Activated T-helper 1 cell treated with anti-CD3 and anti-CD28 coated beads, Interleukin-2, amount 50 U/mL, for 16 hours (primary cell): Measurements from ENCODE around the gene COPS2.
"Not testable (repeated sequence)": the region's sequence is repeated elsewhere in the genome, so short reads cannot be mapped to it uniquely, and the experiment has no call there.

Experiments used
- DNase-seq, 2 donors: peaks; one replicate each; pipeline ENCODE4 v3.0.0-alpha.2; 2020; ENCODE audit warnings: low read depth in 1 of 2, low spot score in 1 of 2

Gene COPS2

GRCh38 chr15:49155110-49155833 is at the start of gene COPS2:
Gene COPS2, minus strand, starts transcription at chr15:49155599. Its CDS starts 21 bp downstream, at chr15:49155578.
- DNase-seq = peak; percentile 77 to 86

GRCh38 chr15:49200347-49200746 is 44.9 kb upstream of the COPS2 start:
- no peak for DNase-seq

GRCh38 chr15:49199666-49200065 is 44.3 kb upstream of the COPS2 start:
- no peak for DNase-seq

- DNase-seq = no peak
Measured at GRCh38 chr15:49196856-49197255, 41.5 kb upstream of the COPS2 start.

- DNase-seq = no peak
Measured at GRCh38 chr15:49191892-49192291, 36.5 kb upstream of the COPS2 start.

- DNase-seq = no peak
Measured at GRCh38 chr15:49190586-49190985, 35.2 kb upstream of the COPS2 start.

GRCh38 chr15:49189631-49190030 is 34.2 kb upstream of the COPS2 start:
- no peak for DNase-seq

- DNase-seq = no peak
Measured at GRCh38 chr15:49188933-49189332, 33.5 kb upstream of the COPS2 start.

- no peak for DNase-seq
Measured at GRCh38 chr15:49187549-49188245, 32.3 kb upstream of the COPS2 start.

- DNase-seq = no peak
Measured at GRCh38 chr15:49185473-49185872, 30.1 kb upstream of the COPS2 start.

GRCh38 chr15:49183741-49184140 is 28.3 kb upstream of the COPS2 start:
- not testable (repeated sequence) for DNase-seq

- DNase-seq = no peak
Measured at GRCh38 chr15:49182128-49182527, 26.7 kb upstream of the COPS2 start.

GRCh38 chr15:49179433-49180190 is 24.2 kb upstream of the COPS2 start:
- no peak for DNase-seq

GRCh38 chr15:49178497-49178896 is 23.1 kb upstream of the COPS2 start:
- no peak for DNase-seq

- not testable (repeated sequence) for DNase-seq
Measured at GRCh38 chr15:49175582-49176397, 20.4 kb upstream of the COPS2 start.

- no peak for DNase-seq
Measured at GRCh38 chr15:49174902-49175301, 19.5 kb upstream of the COPS2 start.

GRCh38 chr15:49171790-49172189 is 16.4 kb upstream of the COPS2 start:
- DNase-seq = no peak

GRCh38 chr15:49169880-49170597 is 14.6 kb upstream of the COPS2 start, which contains the start of gene GALK2:
Gene GALK2, plus strand, starts transcription at chr15:49170247. Its CDS starts 76 bp downstream, at chr15:49170323.
- peak; percentile 52 to 71 for DNase-seq

GRCh38 chr15:49168016-49168415 is 12.6 kb upstream of the COPS2 start:
- DNase-seq = no peak

GRCh38 chr15:49164865-49165264 is 9.5 kb upstream of the COPS2 start:
- DNase-seq = no peak
